Measurements from ENCODE around the gene ZNF536.
"Not testable (repeated sequence)": the region's sequence is repeated elsewhere in the genome, so short reads cannot be mapped to it uniquely, and the experiment has no call there.

ZNF536 gene

DNA sequence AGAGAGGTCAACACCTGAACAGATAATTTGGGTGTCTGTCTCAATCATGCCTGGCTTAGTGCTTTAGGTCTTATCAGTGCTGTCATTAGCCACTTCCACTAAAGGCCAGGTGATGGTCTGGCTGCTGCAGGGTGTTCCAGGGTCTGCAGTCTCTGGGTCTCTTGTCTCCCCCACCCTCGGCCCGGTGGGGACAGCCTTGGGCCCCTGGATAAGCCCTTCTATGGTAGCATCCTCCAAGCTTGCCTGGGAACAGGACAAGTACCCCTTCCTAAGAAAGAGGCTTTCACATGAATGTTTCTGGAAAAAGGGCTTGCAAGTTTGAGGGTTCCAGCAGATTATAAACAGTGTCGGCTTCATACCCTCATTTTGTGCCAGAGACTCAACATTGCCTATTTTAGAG, 29.3 kb upstream of the ZNF536 start:
- DNase-seq, result no peak

DNA sequence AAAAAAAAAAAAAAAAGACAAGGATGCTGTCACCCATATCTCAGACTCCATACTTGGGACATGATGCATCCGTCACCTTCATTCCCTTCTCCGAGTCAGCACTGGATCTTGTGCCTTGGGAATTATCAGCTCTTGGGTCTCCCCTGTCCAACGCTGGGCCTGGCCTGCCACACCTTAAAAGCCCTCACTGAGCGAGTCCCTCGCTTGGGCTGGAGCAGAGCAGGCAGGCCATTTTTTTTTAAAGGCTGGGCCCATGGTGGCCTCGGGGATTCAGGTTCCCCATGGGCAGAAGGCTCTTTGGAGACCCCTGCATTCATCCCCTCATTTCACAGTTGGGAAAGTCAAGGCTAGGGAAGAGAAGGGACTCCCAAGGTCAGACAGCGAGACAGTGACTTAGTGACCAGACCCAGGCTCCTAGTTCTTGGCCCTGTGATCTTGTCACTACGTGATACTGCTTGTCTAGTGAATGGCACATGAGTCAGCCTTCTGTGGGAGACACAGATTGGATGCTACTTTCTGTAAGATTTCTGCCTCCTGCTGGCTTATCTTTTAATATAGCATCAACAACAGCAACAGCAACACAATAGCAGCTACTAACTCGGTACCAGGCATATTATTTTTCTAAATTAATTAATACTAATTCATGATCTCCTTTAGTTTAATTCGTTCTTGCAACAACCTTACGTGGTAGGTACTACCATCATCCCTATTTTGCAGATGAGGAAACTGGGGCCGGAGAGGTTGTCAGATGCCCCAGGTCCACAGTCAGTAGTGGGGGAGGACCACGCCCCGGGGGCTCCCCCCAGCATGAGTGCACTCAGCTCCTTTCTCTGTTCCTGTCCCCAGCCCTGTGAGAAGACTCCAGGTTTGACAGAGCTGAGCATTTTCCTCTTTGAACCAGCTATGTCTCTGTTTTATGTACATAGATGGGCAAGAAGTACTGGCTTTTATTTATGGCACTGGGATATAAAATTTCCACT, 27.4 kb upstream of the ZNF536 start:
- no peak for DNase-seq

DNA sequence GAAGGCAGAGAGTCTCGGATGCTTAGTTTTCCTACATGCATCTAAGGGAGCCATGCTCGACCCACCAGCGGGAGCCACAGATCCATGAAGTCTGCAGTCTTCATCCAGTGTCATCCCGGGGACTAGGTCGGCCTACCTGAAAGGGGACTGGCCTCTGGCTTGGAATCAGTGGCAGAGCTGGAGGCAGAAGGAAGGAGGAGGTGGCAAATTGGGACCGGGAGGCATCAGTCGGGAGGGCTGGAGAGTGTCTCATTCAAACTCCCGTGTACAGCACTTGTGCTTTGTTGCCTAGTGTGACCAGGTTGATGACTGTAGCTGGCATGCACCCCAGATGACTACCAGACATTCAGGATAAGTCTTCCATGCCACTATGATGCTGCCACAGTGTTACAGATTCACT, 26.5 kb upstream of the ZNF536 start:
- DNase-seq, result no peak

DNA sequence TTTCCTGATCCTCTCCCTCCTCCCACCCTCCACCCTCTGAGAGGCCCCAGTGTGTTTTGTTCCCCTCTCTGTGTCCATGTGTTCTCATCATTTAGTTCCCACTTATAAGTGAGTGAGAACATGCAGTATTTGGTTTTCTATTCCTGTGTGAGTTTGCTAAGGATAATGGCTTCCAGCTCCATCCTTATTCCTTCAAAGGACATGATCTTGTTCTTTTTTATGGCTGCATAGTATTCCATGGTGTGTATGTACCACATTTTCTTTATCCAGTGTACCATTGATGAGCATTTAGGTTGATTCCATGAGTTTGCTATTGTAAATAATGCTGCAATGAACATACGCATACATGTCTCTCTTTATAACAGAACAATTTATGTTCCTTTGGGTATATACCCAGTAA, 25.7 kb upstream of the ZNF536 start:
- not testable (repeated sequence) for DNase-seq

DNA sequence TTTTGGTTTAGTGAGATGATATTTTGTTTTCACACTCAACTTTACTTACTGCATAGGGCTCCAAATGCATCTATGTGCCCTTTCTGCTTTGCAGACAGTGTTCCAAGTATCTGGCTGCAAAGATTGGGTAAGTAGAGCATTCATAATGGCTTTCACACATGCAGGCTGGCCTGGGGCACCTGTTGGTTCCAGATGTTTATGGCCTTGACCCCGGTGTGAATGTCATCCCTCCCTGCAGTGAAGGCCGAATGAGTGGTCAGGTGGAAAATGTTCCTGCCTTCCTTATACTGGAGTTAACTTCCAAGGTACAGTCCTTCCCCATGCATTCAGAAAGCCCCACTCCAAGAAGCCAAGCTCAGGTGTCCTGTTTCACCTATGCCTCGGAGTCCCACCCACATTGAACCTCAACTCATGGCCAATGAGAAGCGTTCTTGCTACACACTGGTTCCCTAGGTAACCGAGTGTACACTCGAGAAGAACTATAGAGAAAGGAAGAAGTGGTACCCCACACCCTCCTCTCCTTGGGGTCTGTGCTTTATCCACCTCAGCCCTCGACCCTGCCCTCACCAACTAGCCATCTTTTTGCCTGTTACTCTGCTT, 23.0 kb upstream of the ZNF536 start:
- DNase-seq, result no peak

DNA sequence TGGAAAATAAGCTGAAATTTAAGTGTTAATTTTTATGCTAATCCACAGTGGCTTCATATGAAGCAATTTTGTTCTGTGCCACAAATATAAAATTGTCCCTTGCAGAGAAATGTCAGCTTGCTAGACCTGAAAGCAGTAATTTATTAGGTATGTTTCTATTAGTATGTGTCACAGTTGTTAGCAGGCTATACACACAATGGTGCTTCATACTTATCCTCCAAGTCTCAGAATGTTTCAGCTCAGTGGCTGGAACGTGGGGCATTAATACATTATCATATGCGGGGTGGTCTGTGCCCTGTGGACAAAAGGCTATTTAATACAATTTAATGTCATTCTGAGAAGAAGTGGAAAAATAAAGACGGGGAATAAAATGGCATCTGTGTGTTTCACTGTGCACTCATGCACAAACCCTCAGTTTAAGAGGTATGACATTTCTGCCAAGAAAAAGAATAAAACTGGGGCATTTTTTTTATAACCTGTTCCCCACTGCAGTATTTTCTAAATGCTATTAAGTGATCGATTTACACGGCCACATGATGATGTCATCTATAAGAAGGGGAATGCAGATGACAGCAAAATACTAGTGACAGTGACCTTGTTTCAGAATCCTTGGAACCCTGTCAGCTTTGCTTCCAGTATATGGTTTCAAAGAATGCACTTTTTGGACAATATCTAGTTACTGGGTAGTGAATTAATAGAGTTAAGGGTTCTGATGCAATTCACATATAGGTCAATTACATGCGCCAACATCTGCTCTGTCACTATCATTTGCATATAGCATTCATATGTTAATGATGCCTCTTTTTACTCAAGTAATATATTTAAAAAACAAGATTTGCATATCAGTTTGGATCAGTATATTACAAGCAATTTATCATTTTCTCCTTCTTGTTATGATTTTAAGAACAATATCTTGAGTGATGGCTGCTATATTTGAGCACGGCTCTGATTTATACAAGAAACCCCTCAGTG, 21.2 kb upstream of the ZNF536 start:
- no peak for DNase-seq

DNA sequence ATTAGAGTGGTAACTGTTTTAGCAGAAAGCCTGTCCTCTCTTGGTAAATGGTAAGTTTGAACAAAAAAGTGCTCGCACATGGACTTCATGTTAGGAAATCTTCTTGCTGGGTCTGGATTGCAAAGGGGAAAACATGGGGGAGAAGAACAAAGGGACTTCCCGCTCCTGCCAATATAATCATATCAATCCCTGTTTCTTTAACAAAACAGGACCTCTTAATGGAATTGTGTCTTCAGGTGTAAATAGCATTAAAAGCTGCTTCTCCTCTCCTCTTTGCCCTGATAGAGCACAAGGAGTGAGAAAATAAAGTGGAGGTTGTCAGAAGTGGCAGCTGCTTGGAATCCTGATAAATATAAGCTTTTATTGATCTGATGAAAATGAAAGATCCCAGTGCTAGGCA, 20.4 kb upstream of the ZNF536 start:
- no peak for DNase-seq

DNA sequence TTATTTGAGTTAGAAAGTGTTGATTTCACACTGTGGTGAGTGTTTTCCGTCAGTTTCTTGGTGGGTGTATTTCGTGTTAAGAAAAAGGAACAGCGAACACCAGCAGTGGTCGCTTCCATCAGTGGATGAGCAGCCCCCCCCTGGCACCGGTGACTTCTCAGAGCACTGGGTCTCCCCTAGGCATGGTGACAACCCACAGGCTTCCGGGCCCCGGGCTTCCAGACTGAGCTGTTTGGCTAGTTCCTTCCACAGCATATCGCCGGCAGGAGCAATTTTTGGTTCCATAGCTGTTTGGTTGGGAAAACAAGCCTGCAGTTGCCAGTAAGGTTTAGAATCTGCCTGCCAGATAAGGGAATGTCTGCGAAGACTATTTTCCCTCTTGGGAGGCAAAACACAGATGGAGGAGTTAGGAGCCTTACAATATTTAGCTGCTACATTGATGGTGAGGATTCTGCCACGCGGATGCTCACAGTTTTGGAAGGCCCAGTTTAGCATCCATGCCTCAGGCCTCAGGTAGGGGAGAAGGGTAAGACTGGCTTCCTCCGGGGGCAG, 18.7 kb upstream of the ZNF536 start:
- DNase-seq, result no peak

DNA sequence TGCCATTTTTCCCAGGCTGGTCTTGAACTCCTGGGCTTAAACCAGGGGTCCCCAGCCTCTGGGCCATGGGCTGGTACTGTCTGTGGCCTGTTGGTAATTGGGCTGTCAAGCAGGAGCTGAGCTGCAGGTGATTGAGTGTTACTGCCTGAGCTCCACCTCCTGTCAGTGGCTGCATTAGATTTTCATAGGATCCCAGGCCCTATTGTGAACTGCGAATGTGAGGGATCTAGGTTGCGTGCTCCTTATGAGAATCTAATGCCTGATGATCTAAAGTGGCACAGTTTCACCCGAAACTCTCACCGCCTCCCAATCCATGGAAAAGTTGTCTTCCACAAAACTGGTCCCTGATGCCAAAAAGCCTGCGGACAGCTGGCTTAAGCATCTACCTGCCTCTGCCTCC, 16.6 kb upstream of the ZNF536 start:
- DNase-seq, result no peak

DNA sequence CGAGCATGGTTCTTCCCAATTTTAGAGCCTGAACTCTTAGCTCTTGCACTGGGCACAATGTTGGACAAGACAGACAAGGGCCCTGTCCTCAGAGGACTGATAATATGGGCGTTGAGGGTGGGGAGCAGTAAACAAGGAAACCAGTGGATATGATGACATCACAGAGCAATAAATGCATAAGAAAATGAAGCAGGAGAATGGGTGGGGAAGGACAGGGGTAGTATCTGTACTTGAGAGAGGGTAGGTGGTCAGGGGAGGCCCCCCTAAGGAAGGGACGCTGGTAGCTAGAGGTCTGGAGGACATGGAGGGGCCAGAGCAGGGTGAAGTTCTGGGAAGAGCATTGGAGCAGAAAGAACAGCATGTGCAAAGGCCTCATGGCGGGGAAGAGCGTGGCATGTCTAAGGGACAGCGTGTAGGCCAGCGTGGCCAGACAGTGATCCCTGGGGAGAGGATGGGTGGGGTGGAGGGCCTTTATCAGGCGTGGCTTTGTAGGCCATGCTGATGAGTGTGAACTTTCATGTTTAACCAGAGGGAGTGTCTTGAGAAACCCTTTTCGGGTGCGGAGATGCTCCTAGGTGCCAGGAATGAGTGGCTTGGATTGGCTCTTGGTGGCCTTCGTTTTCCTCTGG, 15.1 kb upstream of the ZNF536 start:
- no peak for DNase-seq

DNA sequence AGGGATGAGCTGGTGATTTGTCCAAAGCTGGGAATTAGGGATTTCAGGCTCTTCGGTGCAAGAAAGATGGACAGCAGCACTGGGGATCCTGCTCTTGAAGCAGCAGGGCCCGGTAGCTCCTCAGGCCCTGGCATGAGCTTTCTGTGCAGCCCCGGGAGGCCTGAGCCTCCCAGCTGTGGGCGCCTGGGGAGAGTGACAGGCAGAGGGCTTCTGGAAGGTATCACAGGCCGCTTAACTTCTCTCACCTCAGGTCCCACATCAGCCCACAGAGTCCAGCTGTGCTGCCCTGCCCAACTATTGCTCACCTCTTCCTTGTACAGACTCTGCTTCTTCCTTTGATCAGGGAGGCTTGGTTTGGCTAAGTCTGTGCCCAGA, 14.6 kb upstream of the ZNF536 start:
- DNase-seq, result no peak

DNA sequence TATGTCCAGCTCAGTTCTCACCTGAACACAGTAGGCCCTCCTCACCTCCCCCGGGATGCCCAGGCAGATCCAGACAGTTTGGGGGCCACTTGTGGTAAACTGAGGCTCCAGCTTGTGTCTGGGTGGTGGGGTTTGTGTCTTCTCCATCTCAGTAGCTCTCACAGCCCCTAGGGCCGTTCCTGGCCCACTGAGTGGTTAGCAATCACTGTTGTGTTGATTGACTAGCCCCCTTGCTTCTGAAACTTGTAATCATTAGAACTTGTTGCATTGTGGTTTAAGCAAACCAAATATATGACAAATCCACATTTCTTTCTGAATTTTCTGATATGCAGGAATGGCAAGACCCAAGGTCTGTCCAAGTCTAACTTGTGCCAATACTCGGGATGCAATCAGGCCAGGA, 13.9 kb upstream of the ZNF536 start:
- no peak for DNase-seq

DNA sequence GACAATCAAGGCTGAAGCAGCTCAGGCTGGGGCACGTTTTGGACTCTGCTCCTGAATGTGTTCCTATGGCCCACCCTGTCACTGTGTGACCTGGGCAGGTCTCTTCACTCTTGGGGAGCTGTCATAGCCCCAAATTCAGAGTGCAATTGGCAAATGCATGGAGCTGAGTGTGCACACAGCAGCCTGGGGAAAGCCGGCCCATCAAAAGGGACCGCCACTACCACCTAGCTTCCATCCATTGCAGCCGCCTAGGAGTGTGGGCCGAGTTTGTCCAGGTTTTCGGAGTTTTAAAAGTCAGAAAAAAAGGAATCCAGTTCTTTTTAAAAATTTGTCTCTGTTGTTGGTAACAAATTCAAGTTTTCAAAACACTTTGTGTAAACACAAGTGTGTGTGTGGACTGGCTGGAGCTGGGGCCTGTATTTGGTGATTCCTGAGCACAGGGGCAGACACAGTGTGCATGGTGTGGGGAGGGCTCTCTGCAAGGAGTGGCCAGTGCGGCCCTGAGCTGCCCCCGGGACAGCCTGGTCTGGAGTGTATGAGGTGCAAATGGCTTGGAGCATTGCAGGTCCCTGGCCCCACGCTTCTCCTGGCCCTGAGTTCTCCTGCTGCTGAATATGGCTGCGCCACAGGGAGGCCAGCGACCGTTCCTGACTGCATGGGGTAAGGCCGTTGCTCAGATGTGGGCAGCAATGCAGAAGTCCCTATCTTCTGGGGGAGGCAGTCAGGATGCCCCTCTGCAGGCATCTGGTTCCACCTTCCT, 13.2 kb upstream of the ZNF536 start:
- DNase-seq, result no peak

DNA sequence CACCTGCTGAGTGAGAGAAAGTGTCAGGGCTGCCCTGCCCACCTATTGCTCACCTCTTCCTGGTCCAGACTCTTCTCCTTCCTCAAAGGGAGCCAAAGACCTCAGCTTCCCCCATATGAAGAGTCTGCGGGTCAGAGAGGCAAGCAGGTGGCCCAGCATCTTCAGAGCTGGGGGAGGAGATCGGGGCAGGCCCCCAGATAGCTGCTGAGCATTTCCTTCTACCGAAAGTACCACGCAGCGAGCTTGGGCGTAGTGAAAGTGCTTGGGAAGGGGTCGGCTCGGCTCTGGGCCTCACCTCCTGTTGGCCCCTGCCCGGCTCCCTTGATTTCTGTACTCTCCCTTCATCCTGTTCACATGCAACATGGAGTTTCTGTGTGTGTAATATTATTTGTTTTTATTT, 12.2 kb upstream of the ZNF536 start:
- DNase-seq, result no peak

DNA sequence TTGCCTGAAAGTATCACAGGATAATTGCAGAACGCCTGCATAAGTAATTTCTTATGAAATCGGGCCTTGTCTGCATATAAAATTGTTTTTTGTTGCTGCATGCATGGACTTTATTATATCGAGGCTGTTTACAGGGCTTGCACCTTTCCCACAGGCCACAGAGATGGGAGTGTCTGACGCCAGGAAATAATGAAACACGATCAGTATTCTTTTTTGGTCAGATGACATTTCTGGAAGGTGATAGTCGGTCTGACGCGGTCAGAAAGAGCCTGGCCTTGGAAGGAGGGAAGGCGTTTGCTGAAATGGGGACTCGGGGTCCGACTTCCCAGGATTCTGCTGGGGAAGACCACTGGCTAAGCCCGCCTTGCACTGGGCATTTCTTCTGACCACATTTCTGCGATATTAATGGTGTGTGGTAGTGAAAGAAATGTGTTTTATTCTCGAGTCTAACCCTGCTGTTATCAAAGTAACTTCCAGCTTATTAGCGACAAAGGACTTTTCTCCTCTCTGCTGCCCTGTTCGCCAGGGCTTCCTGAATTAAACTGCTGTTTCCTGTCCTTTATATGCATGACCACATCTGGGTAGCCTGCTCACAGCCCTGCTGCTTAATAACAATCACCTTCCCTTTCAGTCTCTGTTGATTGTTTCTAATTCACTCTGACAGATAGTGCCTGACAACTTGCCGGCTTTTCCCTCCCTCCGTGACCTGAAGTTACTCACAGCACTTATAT, 11.6 kb upstream of the ZNF536 start:
- no peak for DNase-seq

DNA sequence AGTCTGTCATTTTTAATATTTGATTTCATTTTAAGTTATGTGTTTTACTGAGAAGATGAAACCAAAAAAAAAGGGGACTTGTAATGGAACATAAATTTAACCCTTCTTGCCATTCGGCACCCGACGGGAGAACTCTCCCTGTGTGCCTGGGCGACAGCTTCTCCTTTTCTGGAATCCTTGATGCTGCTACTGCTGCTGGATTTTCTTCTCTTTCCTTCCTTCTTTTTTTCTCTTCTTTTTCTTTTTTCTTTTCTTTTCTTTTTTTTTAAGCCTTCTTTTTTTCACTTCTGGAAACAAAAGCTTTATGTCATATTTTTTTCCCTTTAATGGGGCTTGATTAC, 11.1 kb upstream of the ZNF536 start:
- no peak for DNase-seq

DNA sequence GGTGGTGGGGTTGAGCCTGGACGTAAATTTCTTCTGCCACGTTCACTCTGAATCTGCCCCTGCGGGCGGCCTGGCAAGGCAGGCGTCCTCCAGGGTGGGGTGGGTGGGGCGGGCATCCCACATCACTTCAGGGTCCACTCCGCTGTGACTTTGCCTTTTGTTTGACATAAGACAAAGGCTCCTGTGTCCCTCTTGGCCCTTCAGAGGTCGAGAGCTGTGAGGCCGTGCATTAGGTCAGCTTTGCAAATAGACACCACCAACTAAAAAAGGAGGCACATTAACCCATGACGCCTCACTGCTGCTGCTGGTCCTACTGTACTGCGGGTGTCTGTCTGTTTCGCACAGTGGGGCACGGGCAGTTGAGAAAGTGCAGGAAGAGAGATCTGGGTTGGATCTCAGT, 10.5 kb upstream of the ZNF536 start:
- DNase-seq, result no peak

DNA sequence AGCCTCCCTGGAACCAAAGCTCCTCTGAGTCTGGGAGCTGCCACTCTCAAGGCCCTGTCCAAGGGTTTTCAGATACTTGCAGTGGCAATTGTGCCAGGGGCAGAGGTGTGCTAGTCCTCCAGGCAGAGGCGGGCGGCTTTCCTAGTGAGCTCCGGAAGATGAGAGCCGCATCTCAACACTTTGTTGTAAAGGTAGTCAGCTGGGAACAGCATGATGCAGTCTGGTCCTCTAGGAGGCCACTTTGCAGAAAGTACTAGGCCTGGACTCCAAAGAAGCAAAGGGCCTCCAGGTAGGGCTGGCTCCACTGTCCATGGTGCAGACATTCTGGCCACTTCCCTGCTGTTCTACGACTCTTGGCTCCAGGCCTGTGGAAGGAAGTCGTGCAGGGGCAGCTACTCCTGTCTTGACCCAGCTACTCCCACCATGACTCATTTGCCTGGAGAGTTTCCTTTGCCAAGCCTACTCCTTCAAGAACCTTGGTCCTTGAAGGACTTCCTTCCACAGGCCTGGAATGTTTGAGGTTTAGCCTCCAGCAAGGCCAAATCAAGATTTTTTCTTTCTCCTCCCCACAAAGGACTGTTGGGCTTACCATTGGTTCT, 9.9 kb upstream of the ZNF536 start:
- no peak for DNase-seq

DNA sequence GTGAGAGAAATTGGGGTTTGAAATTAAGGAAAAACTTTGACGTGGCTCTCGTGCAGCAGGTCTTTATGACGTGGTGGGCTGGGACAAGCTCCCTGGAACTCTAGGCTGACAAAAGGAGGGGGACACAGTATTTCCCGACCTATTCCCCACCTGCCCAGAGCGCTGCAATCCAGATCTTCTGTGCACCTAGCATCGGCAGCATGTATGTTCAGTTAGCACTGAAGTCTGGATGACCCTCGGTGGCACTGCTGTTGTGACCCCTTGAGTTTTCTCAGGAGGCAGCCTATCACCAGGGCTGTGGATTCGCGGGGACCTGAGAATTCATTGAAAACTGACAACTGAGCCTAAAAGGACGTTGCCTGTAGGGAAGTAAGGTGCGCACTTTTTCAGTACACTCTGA, 9.1 kb upstream of the ZNF536 start:
- no peak for DNase-seq

DNA sequence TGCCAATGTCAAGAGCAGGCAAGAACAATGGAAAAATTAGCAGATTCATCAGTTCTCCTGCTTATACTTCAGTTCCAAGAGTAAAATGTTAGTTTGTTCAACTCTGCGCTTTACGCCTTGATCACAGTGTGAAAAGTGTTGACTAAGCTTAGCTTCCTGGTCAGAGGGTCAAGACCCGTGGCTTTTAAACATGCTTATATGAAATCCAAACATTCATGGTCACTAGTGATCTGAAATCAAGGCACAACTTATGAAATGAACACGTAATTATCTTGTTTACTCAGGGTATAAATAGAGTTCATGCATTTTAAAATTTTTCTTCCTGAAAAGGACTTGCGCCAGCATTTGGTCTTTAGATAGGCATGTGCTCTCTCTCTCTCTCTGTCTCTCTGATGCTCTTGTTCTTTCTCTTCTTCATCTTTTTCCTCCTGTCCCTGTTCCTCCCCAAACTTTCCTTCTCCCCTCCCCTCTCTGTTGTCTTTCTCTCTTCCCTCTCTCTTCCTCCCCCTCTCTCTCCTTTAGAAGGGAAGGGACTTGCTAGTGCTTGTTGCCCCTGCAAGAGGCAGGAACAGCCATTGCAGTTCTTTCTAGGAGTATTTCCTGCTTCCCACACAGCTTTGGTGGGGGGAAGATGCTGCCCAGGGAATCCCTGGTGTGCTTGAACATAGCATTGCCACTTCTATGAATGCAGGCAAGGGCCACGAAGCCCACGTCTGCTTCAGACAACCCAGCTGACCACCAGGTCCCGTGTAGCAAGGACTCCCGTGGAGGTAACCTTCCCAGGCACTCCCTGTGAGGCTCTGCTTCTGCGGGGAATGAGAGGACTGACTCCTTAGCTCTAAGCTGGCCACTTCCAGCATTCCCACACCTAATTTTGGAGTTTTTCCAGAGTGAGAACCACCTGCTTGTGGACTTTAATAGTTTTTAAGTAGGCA, 7.1 kb upstream of the ZNF536 start:
- no peak for DNase-seq

Measured in activated CD4-positive, alpha-beta T cell treated with anti-CD3 and anti-CD28 coated beads for 1 hour (primary cell).